Lung (tissue), 12 donors: ENCODE results near the gene XXYLT1. TPM values are rescaled to one million over a fixed set of nuclear protein-coding genes. Genes with fewer than 3 reads are reported as not detected.

Experiments
- ATAC-seq: fragments of 200-7000 bp; cut with Tn5 transposase; one replicate; pipeline ENCODE4 v1.9.1; 2020; ENCODE audit warnings: moderate number of reproducible peaks; ENCODE audit not compliant: insufficient read depth, low FRiP score
- DNase-seq, 3 donors: peaks; one replicate each; pipeline ENCODE4 v3.0.0-alpha.2; 2013 to 2017
- H3K27ac ChIP-seq, 2 donors: one replicate each; pipeline ENCODE4 v1.5.1; 2013; ENCODE audit warnings: mild to moderate bottlenecking in 2 of 2, moderate library complexity in 2 of 2, control low read depth in 1 of 2, inconsistent platforms in 1 of 2, low read depth in 1 of 2, low read length in 1 of 2
- H3K27me3 ChIP-seq, 3 donors: one replicate each; pipeline ENCODE4 v1.5.1; 2013; ENCODE audit warnings: low read length in 2 of 3; ENCODE audit not compliant: control insufficient read depth in 3 of 3, insufficient read depth in 3 of 3
- H3K36me3 ChIP-seq, 4 donors: one replicate each; pipeline ENCODE4 v1.5.1; 2013; ENCODE audit warnings: low read length in 4 of 4, mild to moderate bottlenecking in 1 of 4, moderate library complexity in 1 of 4; ENCODE audit not compliant: control insufficient read depth in 4 of 4, insufficient read depth in 4 of 4
- H3K4me1 ChIP-seq, 5 donors: one replicate each; pipeline ENCODE4 v1.5.1; 2013; ENCODE audit warnings: low read length in 5 of 5, mild to moderate bottlenecking in 2 of 5, moderate library complexity in 1 of 5; ENCODE audit not compliant: control insufficient read depth in 5 of 5, insufficient read depth in 5 of 5
- H3K4me3 ChIP-seq: one replicate; pipeline ENCODE4 v1.5.1; 2013; ENCODE audit warnings: mild to moderate bottlenecking, control low read depth, moderate library complexity
- H3K9ac ChIP-seq, 2 donors: one replicate each; pipeline ENCODE4 v1.5.1; 2013; ENCODE audit warnings: low read length in 2 of 2, control low read depth in 1 of 2; ENCODE audit not compliant: insufficient read depth in 1 of 2
- H3K9me3 ChIP-seq, 4 donors: one replicate each; pipeline ENCODE4 v1.5.1; 2013; ENCODE audit warnings: low read length in 3 of 4, mild to moderate bottlenecking in 1 of 4, moderate library complexity in 1 of 4; ENCODE audit not compliant: control insufficient read depth in 4 of 4, insufficient read depth in 3 of 4
- CTCF ChIP-seq: IDR thresholded peaks from 2 replicates; pipeline ENCODE4 v1.5.1; 2012; ENCODE audit warnings: mild to moderate bottlenecking; ENCODE audit errors: control extremely low read depth, extremely low read depth
- WGBS, 2 donors: extraction: QIAGEN DNeasy Blood & Tissue Kit; methylation state at CpG; one replicate each; pipeline ENCODE4 v1.1.7; 2013; 5-methylcytosine and 5-hydroxymethylcytosine counted together
- polyA plus RNA-seq, 2 donors: library from polyadenylated mRNA; stranded (reverse); fragments of 200-250 nt; gene quantifications; one replicate each; pipeline ENCODE4 v1.2.1, GENCODE V29; 2013
- total RNA-seq, 2 donors: library from RNA; depleted of rRNA in 1 of 2; stranded (reverse); fragments of >200 nt in 1 of 2; gene quantifications; one replicate each; pipeline ENCODE4 v1.2.1, GENCODE V29; 2014 to 2021
- donor health status: control.
- donor health status: control.
- donor health status: Bipolar disorder and iron deficiency.
- donor health status: healthy.
- donor health status: DM: yes; HTN: yes; CAD: no.

XXYLT1 gene
- total and polyA plus RNA-seq, 4 donors, result 4.7 to 15.4 (median 11.4) TPM

- WGBS, 2 donors, result 62 to 74% methylated on average over 5 of the region's 5 CpGs
- ATAC-seq, result no peak
- DNase-seq, result no peak
- Histone ChIP-seq H3K4me3 (no peak overlapping the region), H3K9me3 (peaks cover 0 to 3% (median 0%) of the 10 kb centered on the region in 4 donors), H3K27me3 (no peaks in the 10 kb centered on the region), H3K36me3 (no peaks in the 10 kb centered on the region), H3K9ac (no peak overlapping the region), H3K27ac (no peak overlapping the region), H3K4me1 (peaks cover 0 to 5% (median 0%) of the 10 kb centered on the region in 5 donors)
- no peak for TF ChIP-seq CTCF
Measured at GRCh38 chr3:195036974-195037373, 234.0 kb downstream of the XXYLT1 start.

DNA sequence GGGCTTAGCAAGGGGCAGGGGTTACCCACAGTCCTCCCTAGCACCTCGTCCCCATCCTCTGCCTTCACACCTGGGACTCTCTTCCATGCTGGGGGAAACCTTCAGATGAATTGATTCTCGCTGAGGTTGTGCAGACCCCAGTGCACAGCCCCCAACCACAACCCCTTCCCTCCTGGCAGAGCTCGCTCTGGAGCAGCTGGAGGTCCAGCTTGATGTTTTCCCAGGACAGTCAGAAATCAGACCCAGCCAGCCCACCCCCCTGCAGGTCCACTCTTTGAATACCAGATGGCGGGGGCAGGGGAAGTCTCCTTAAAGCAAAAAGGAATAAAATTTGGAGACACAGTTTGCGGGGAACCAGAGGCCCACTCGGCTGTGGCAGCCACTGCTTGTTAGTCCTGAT, 234.4 kb downstream of the XXYLT1 start:
- DNase-seq, result no peak
- ATAC-seq, result no peak
- WGBS, 2 donors, result 91 to 94% methylated on average over 6 of the region's 6 CpGs

DNA sequence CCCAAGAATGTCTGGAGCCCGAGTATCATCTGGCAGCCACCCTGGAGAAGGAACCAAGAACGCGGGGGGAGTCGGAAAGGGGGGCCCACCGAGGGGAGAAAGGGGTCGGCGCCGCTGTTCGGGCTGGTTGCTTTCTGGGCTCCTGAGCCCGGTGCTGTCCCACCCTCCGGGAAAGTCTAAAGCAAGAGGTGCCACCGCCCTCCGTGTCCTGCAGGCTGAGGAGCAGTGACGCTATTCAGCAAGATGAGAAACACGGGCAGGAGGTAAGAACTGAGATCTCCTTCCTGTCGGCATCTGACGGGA, 234.8 kb downstream of the XXYLT1 start:
- Histone ChIP-seq H3K9me3 (peaks cover 0 to 3% (median 0%) of the 10 kb centered on the region in 4 donors), H3K9ac (no peak overlapping the region), H3K27ac (no peak overlapping the region), H3K36me3 (no peaks in the 10 kb centered on the region), H3K27me3 (no peaks in the 10 kb centered on the region), H3K4me3 (no peak overlapping the region), H3K4me1 (peaks cover 0 to 5% (median 0%) of the 10 kb centered on the region in 5 donors)
- TF ChIP-seq CTCF, result no peak
- no peak for DNase-seq
- WGBS, 2 donors, result 84 to 89% methylated on average over 17 of the region's 17 CpGs
- no peak for ATAC-seq

More for the DNA sequence above, 234.4 kb downstream of the XXYLT1 start:
- H3K36me3 ChIP-seq, result no peaks in the 10 kb centered on the region
- no peak overlapping the region for H3K27ac ChIP-seq
- no peaks in the 10 kb centered on the region for H3K27me3 ChIP-seq
- H3K4me1 ChIP-seq, result peaks cover 0 to 5% (median 0%) of the 10 kb centered on the region in 5 donors
- no peak overlapping the region for H3K9ac ChIP-seq
- TF ChIP-seq CTCF, result no peak
- H3K4me3 ChIP-seq, result no peak overlapping the region
- peaks cover 0 to 3% (median 0%) of the 10 kb centered on the region in 4 donors for H3K9me3 ChIP-seq
